Loucy (cell line): ENCODE measurements around the gene IPO5.
"Not testable (repeated sequence)": the region's sequence is repeated elsewhere in the genome, so short reads cannot be mapped to it uniquely, and the experiment has no call there.

Source experiments
- H2AFZ ChIP-seq: fragments of 200-600 bp; sonication (generic); 2 replicates; pipeline ENCODE4 v1.6.0; 2016; ENCODE audit warnings: antibody characterized with exemption, mild to moderate bottlenecking, low read length, moderate library complexity
- H3F3A ChIP-seq: fragments of 200-600 bp; 2 replicates; pipeline ENCODE4 v1.6.0; 2016; ENCODE audit warnings: antibody characterized with exemption, low read depth, mild to moderate bottlenecking
- H3K27me3 ChIP-seq: fragments of 200-600 bp; sonication (generic); 2 replicates; pipeline ENCODE4 v1.6.1; 2014; ENCODE audit warnings: low read length, mild to moderate bottlenecking; ENCODE audit not compliant: insufficient read depth, poor library complexity, severe bottlenecking
- H3K36me3 ChIP-seq: fragments of 200-600 bp; sonication (generic); 2 replicates; pipeline ENCODE4 v1.6.1; 2016; ENCODE audit warnings: low read length; ENCODE audit not compliant: insufficient read depth
- H3K4me1 ChIP-seq: fragments of 200-600 bp; sonication (generic); 2 replicates; pipeline ENCODE4 v1.5.1; 2014; ENCODE audit warnings: low read length, mild to moderate bottlenecking; ENCODE audit not compliant: insufficient read depth, poor library complexity, severe bottlenecking
- H3K4me2 ChIP-seq: fragments of 200-600 bp; sonication (generic); 2 replicates; pipeline ENCODE4 v1.6.0; 2014; ENCODE audit warnings: antibody characterized with exemption, low read length, low read depth, mild to moderate bottlenecking; ENCODE audit not compliant: poor library complexity, severe bottlenecking
- H3K4me3 ChIP-seq: fragments of 200-600 bp; sonication (generic); 2 replicates; pipeline ENCODE4 v1.5.1; 2014; ENCODE audit warnings: low read length, mild to moderate bottlenecking, mixed read lengths; ENCODE audit not compliant: poor library complexity, severe bottlenecking
- H3K79me2 ChIP-seq: fragments of 200-600 bp; sonication (generic); 2 replicates; pipeline ENCODE4 v1.6.1; 2014; ENCODE audit warnings: low read length; ENCODE audit not compliant: insufficient read depth
- H3K9ac ChIP-seq: fragments of 200-600 bp; sonication (generic); 2 replicates; pipeline ENCODE4 v1.6.0; 2014; ENCODE audit warnings: mild to moderate bottlenecking, low read depth, low read length, moderate library complexity; ENCODE audit not compliant: poor library complexity, severe bottlenecking
- H3K9me2 ChIP-seq: fragments of 200-600 bp; sonication (generic); replicated peaks from 2 replicates; pipeline ENCODE4 v1.6.1; 2016; ENCODE audit warnings: low read depth, low read length, mixed read lengths
- H3K9me3 ChIP-seq: fragments of 200-600 bp; sonication (generic); 2 replicates; pipeline ENCODE4 v1.6.1; 2014; ENCODE audit warnings: mild to moderate bottlenecking, antibody characterized with exemption, low read length, low read depth; ENCODE audit not compliant: insufficient read depth
- H4K20me1 ChIP-seq: fragments of 200-600 bp; sonication (generic); 2 replicates; pipeline ENCODE4 v1.6.0; 2014; ENCODE audit warnings: antibody characterized with exemption, low read length, mild to moderate bottlenecking; ENCODE audit not compliant: insufficient read depth, poor library complexity, severe bottlenecking
- CTCF ChIP-seq: fragments of 200-600 bp; sonication (generic); conservative IDR thresholded peaks from 2 replicates; pipeline ENCODE4 v1.5.1; 2014; ENCODE audit warnings: mild to moderate bottlenecking, antibody characterized with exemption, low read length
- EZH2phosphoT487 ChIP-seq: fragments of 200-600 bp; IDR thresholded peaks from 2 replicates; pipeline ENCODE4 v1.6.1; 2018; ENCODE audit warnings: antibody characterized with exemption, mild to moderate bottlenecking, moderate library complexity, borderline replicate concordance

IPO5 gene

GRCh38 chr13:97986835-97987234 is 33.4 kb downstream of the IPO5 start:
- H3K4me3 ChIP-seq = no peak overlapping the region
- H4K20me1 ChIP-seq = peaks cover 30% of the 10 kb centered on the region
- no peak for TF ChIP-seq EZH2phosphoT487
- TF ChIP-seq CTCF = no peak
- no peak overlapping the region for H2AFZ ChIP-seq
- peaks cover 83% of the 10 kb centered on the region for H3K36me3 ChIP-seq
- H3K9ac ChIP-seq = no peak overlapping the region
- no peak overlapping the region for H3K4me2 ChIP-seq
- H3K4me1 ChIP-seq = peaks cover 6% of the 10 kb centered on the region
- peaks cover 27% of the 10 kb centered on the region for H3K79me2 ChIP-seq
- H3K27me3 ChIP-seq = no peaks in the 10 kb centered on the region
- no peaks in the 10 kb centered on the region for H3F3A ChIP-seq
- H3K9me2 ChIP-seq = no peaks in the 10 kb centered on the region
- no peaks in the 10 kb centered on the region for H3K9me3 ChIP-seq

GRCh38 chr13:97999653-98000052 is 46.2 kb downstream of the IPO5 start:
- TF ChIP-seq CTCF (no peak), EZH2phosphoT487 (no peak)
- H3F3A ChIP-seq = no peaks in the 10 kb centered on the region
- no peak overlapping the region for H3K9ac ChIP-seq
- H4K20me1 ChIP-seq = no peaks in the 10 kb centered on the region
- H3K4me1 ChIP-seq = no peaks in the 10 kb centered on the region
- no peak overlapping the region for H3K4me3 ChIP-seq
- peaks cover 83% of the 10 kb centered on the region for H3K36me3 ChIP-seq
- no peak overlapping the region for H2AFZ ChIP-seq
- H3K79me2 ChIP-seq = no peaks in the 10 kb centered on the region
- H3K27me3 ChIP-seq = no peaks in the 10 kb centered on the region
- H3K4me2 ChIP-seq = no peak overlapping the region
- no peaks in the 10 kb centered on the region for H3K9me2 ChIP-seq
- no peaks in the 10 kb centered on the region for H3K9me3 ChIP-seq

GRCh38 chr13:98004107-98004506 is 50.6 kb downstream of the IPO5 start:
- TF ChIP-seq CTCF (no peak), EZH2phosphoT487 (no peak)
- no peaks in the 10 kb centered on the region for H4K20me1 ChIP-seq
- H3K36me3 ChIP-seq = peaks cover 86% of the 10 kb centered on the region
- H3K9me3 ChIP-seq = no peaks in the 10 kb centered on the region
- no peak overlapping the region for H2AFZ ChIP-seq
- H3K9ac ChIP-seq = no peak overlapping the region
- H3K79me2 ChIP-seq = no peaks in the 10 kb centered on the region
- no peak overlapping the region for H3K4me3 ChIP-seq
- H3K9me2 ChIP-seq = no peaks in the 10 kb centered on the region
- no peaks in the 10 kb centered on the region for H3K4me1 ChIP-seq
- no peak overlapping the region for H3K4me2 ChIP-seq
- H3F3A ChIP-seq = no peaks in the 10 kb centered on the region
- H3K27me3 ChIP-seq = no peaks in the 10 kb centered on the region

GRCh38 chr13:98004997-98005396 is 51.5 kb downstream of the IPO5 start:
- not testable (repeated sequence) for H2AFZ ChIP-seq, H4K20me1 ChIP-seq, H3K9me2 ChIP-seq, H3K79me2 ChIP-seq, H3K4me2 ChIP-seq, H3K27me3 ChIP-seq, H3K9me3 ChIP-seq, H3K4me3 ChIP-seq, H3K9ac ChIP-seq, H3K4me1 ChIP-seq, H3F3A ChIP-seq
- H3K36me3 ChIP-seq = peaks cover 86% of the 10 kb centered on the region; the same call in 1 of the 2 replicates
